ENCODE measurements around the gene KLHL40. TPM values are rescaled to one million over a fixed set of nuclear protein-coding genes. Genes with fewer than 3 reads are reported as not detected.

KLHL40 gene
- total RNA-seq, 4 donors from 2014 or later: 0.27 TPM; not detected in 3

DNA sequence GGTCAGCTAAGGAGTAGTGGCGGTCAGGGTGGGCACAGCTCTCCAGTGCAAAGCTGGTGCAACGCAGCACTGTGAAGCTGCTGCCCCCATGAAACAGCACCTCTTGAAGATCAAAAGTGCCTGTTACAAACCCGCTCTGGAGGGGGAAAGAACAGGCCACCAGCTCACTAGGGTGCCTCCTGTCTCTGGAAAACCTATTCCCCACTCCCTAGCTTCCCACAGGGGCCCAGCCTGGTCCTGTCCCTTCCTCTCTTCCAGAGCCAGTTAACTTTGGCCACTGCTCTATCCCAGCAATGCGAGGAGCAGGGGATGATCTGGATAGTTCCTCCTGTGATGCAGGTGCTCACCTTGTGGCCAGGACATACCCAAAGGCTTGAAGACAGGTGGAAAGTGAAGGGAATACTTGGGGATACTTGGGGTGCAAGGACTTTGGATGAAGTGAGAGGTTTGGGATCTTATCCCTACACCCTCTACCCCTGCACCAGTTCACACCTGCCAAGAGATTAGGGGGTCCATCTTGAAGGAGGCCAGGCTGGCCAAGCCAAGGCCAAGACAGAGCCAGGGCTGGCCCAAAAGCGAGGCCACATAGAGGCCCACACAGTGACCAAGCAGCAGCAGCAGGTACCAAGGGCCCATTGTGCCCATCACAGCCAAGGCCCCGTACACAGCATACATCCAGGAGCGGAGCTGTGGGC is 13.0 kb downstream of the KLHL40 start:
- in situ Hi-C loops (cut with MboI; ENCODE audit: low pct_ligation_motif_present in 1 of 4, low pct_unique_long_range_greater_than_20kb in 1 of 4, low sequenced_read_pairs in 3 of 4) (no loop called here), intact Hi-C loops (cut with DNase I; ENCODE audit: low total_unique reads) (no loop called here)
- H3K4me3 ChIP-seq: no peak overlapping the region
- no peaks in the 10 kb centered on the region for H3K27me3 ChIP-seq
- H3K9me3 ChIP-seq: no peaks in the 10 kb centered on the region
- DNase-seq: no peak
- no peak overlapping the region for H3K27ac ChIP-seq
- no peaks in the 10 kb centered on the region for H3K4me1 ChIP-seq
- H3K36me3 ChIP-seq: no peaks in the 10 kb centered on the region
- 84 to 100% methylated on average over 1 to 7 of the region's 7 CpGs for WGBS, 2 donors (ENCODE audit: low coverage in 1 of 2)
- TF ChIP-seq POLR2AphosphoS5 (IDR thresholded peaks at IDR 0.05) (no peak), EP300 (IDR thresholded peaks at IDR 0.05; ENCODE audit: low read depth) (no peak), POLR2A (IDR thresholded peaks at IDR 0.05) (no peak)
- TF ChIP-seq, protein P1, sequence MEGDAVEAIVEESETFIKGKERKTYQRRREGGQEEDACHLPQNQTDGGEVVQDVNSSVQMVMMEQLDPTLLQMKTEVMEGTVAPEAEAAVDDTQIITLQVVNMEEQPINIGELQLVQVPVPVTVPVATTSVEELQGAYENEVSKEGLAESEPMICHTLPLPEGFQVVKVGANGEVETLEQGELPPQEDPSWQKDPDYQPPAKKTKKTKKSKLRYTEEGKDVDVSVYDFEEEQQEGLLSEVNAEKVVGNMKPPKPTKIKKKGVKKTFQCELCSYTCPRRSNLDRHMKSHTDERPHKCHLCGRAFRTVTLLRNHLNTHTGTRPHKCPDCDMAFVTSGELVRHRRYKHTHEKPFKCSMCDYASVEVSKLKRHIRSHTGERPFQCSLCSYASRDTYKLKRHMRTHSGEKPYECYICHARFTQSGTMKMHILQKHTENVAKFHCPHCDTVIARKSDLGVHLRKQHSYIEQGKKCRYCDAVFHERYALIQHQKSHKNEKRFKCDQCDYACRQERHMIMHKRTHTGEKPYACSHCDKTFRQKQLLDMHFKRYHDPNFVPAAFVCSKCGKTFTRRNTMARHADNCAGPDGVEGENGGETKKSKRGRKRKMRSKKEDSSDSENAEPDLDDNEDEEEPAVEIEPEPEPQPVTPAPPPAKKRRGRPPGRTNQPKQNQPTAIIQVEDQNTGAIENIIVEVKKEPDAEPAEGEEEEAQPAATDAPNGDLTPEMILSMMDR (IDR thresholded peaks at IDR 0.05): no peak

DNA sequence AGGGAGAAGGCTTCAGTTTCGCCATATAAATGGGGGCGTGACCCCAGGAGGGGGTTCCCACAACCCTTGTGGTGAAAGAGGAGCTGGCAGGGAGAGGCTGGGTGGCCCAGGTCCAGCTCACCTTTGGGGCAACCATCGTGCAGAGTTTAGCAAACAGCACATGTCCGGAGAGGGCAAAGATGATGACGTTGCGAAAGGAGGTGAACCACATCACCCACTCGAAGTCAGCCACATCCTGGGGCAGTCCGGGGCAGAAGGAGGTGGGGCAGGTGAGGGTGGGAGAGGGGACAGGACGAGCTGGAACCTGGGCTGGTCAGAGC is 13.5 kb downstream of the KLHL40 start:
- WGBS, 2 donors (ENCODE audit: low coverage in 1 of 2): 56 to 69% methylated on average over 7 to 9 of the region's 9 CpGs
- Histone ChIP-seq H3K36me3 (no peaks in the 10 kb centered on the region), H3K27me3 (no peaks in the 10 kb centered on the region), H3K9me3 (no peaks in the 10 kb centered on the region), H3K4me1 (no peaks in the 10 kb centered on the region), H3K27ac (no peak overlapping the region), H3K4me3 (no peak overlapping the region)
- no peak for DNase-seq
- TF ChIP-seq, protein P1 (IDR thresholded peaks at IDR 0.05): no peak
- no peak for TF ChIP-seq POLR2A (IDR thresholded peaks at IDR 0.05)
- TF ChIP-seq POLR2AphosphoS5 (IDR thresholded peaks at IDR 0.05): no peak
- no peak for TF ChIP-seq EP300 (IDR thresholded peaks at IDR 0.05; ENCODE audit: low read depth)
- intact Hi-C loops (cut with DNase I; ENCODE audit: low total_unique reads) (no loop called here), in situ Hi-C loops (cut with MboI; ENCODE audit: low pct_ligation_motif_present in 1 of 4, low pct_unique_long_range_greater_than_20kb in 1 of 4, low sequenced_read_pairs in 3 of 4) (no loop called here)

DNA sequence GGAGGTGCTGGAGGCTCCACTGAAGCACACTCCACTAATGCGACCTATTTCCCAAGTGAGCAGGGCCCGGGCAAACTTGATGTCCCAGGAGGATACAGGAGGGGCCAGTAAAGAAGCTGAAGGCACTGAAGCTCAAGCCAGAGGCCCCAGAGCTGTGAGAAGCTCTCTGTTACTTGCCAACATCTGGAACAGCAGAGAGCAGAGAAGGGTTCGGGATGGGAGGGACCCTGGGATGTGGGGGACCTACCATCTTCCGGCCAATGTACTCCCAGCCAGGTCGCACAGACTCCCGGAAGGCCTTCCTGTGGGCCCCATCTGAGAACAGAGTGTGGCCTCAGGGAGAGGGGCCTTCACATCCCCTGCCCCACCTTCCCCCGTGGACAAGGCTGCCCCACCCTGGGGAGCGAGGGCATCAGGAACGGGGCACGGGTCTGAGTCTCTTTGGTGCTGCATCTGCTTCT is 14.2 kb downstream of the KLHL40 start:
- WGBS, 2 donors (ENCODE audit: low coverage in 1 of 2): 60 to 72% methylated on average over 1 to 10 of the region's 10 CpGs
- intact Hi-C loops (cut with DNase I; ENCODE audit: low total_unique reads): no loop called here
- TF ChIP-seq POLR2A (IDR thresholded peaks at IDR 0.05): no peak
- TF ChIP-seq EP300 (IDR thresholded peaks at IDR 0.05; ENCODE audit: low read depth): no peak
- TF ChIP-seq, protein P1 (IDR thresholded peaks at IDR 0.05): no peak
- TF ChIP-seq POLR2AphosphoS5 (IDR thresholded peaks at IDR 0.05): no peak
- Histone ChIP-seq H3K9me3 (no peaks in the 10 kb centered on the region), H3K4me1 (no peaks in the 10 kb centered on the region), H3K27me3 (no peaks in the 10 kb centered on the region), H3K36me3 (no peaks in the 10 kb centered on the region), H3K27ac (no peak overlapping the region), H3K4me3 (no peak overlapping the region)
- DNase-seq: no peak
- in situ Hi-C loops (cut with MboI; ENCODE audit: low pct_ligation_motif_present in 1 of 4, low pct_unique_long_range_greater_than_20kb in 1 of 4, low sequenced_read_pairs in 3 of 4): no loop called here

DNA sequence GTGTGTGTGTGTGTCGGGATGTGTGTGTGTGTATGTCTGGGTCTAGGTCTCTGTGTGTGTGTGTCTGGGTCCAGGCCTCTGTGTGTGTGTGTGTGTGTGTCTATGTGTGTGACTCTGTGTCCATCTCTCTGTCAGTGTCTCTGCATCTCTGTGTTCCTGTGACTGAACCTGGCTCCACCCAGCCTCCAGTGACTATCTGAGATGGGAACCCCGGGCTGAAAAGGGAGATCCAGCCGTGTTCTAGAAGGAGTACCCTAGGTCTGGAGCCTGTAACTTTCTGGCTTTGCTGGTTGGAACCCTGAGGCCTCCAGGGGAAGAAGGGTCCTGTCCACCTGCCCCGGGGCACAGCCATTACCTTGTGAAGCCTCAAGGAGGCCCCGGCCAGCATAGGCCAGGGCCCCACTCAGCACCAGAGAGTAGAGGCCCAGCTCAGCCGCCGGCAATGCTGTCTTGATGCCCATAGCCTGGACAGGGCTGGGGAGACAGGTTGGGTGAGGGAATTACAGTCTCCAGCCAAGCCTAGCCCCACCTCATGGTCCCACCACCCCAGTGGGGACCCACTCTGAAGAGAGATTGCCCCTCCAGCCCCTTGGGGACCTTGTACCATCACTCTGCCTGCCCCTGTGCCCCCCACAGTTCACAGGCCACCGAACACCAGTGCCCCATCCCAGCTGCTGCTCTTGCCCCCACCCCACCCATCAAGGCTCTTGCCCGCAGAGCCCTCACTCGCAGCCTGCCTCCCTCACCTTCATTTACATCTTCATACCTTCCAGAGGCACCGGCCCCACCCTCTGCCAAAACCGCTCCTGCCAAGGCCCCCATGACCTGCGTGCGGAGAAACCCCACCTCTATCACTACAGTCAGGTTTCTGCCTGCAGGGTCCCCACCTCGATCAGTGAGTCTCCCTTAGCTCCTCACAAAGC is 15.3 kb downstream of the KLHL40 start:
- Histone ChIP-seq H3K27ac (no peak overlapping the region), H3K4me3 (no peak overlapping the region), H3K27me3 (no peaks in the 10 kb centered on the region), H3K36me3 (no peaks in the 10 kb centered on the region), H3K4me1 (no peaks in the 10 kb centered on the region), H3K9me3 (no peaks in the 10 kb centered on the region)
- TF ChIP-seq POLR2AphosphoS5 (IDR thresholded peaks at IDR 0.05) (no peak), POLR2A (IDR thresholded peaks at IDR 0.05) (no peak), EP300 (IDR thresholded peaks at IDR 0.05; ENCODE audit: low read depth) (no peak)
- TF ChIP-seq, protein P1 (IDR thresholded peaks at IDR 0.05): no peak
- DNase-seq: no peak
- intact Hi-C loops (cut with DNase I; ENCODE audit: low total_unique reads) (no loop called here), in situ Hi-C loops (cut with MboI; ENCODE audit: low pct_ligation_motif_present in 1 of 4, low pct_unique_long_range_greater_than_20kb in 1 of 4, low sequenced_read_pairs in 3 of 4) (no loop called here)
- WGBS, 2 donors (ENCODE audit: low coverage in 1 of 2): 63 to 84% methylated on average over 3 to 12 of the region's 15 CpGs
